HG02642 (cell line): Measurements from ENCODE around the gene COL3A1.

Source experiments
- ATAC-seq: cut with Tn5 transposase; IDR thresholded peaks from one replicate; pipeline ENCODE4 v1.9.1; 2021; ENCODE audit warnings: mild to moderate bottlenecking; ENCODE audit not compliant: unreplicated experiment, poor library complexity

The COL3A1 gene

DNA sequence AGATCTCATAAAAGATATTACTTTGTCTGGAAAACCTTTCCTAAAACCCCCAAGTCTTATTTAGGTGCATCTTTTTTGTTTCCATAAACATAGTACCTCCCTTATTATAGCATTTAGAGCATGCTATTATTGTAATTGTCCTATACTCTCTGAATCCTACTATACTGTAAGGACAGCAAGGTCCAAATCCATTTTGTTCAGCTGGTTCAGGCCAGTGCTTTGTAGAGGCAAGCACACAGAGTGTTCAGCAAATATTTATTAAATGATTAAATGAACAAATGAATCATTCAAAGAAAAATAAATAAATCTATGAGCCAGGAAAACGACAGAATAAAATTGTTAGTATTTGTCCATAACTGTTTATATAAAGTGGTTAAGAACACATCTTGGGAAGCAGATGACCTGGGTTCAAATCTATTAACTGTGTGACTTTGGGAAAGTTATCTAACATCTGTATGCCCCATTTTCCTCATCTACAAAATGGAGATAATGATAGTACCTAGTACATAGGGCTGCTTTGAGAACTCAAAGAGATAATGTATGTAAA lies 86.0 kb downstream of the COL3A1 start:
- ATAC-seq: no peak
